Activated CD4-positive, CD25-positive, alpha-beta regulatory T cell (primary cell): ENCODE measurements around the gene GALNT18.

Source experiments
- DNase-seq, 4 experiments: peaks; one replicate each; lab custom pipeline; 2025; lab: John Stamatoyannopoulos, UW

GALNT18 gene

DNA sequence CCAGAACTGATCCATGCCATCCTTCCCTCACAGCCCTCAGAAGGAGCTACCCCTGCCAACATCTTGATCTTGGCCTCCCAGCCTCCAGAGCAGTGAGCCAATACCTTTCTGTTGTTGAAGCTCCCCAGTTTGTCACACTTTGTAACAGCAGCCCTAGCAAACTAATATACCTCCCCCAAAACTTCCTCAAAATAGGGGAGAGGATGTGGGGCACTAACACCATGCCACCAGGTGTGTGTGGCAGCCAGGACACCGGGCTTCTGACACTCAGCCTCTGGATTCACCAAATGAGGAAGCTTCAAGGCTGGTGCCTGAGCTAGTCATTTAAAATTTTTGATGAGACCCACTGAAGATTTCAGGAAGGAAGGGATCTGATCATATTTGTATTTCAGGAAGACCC is 353.7 kb downstream of the GALNT18 start:
- no peak for DNase-seq

- DNase-seq = no peak
These were observed 354.5 kb downstream of the GALNT18 start for GRCh38 chr11:11267312-11267711.

- peak in 2 of 4 experiments; percentile 4 to 9 for DNase-seq
These were observed 355.7 kb downstream of the GALNT18 start for GRCh38 chr11:11265994-11266606.

DNA sequence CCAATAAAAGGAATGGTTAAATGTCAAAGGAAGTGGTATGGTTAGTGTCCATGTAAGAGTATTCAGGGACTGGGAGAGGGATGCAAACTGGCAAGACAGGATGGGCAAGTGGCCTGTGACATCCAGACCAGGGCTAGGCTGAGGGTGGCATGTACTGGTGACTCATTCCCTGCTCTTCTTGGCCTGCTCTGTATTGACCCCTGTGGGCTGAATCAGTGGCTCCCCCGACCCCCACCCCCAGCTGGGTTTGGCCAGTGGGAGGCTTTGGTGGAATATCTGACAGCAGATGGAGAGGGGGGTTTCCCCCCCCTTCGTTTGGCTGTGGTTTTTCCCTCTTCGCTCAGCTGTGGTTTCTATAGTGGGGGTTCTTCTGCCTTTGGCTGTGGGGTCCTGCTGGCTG is 356.5 kb downstream of the GALNT18 start:
- DNase-seq = no peak

DNA sequence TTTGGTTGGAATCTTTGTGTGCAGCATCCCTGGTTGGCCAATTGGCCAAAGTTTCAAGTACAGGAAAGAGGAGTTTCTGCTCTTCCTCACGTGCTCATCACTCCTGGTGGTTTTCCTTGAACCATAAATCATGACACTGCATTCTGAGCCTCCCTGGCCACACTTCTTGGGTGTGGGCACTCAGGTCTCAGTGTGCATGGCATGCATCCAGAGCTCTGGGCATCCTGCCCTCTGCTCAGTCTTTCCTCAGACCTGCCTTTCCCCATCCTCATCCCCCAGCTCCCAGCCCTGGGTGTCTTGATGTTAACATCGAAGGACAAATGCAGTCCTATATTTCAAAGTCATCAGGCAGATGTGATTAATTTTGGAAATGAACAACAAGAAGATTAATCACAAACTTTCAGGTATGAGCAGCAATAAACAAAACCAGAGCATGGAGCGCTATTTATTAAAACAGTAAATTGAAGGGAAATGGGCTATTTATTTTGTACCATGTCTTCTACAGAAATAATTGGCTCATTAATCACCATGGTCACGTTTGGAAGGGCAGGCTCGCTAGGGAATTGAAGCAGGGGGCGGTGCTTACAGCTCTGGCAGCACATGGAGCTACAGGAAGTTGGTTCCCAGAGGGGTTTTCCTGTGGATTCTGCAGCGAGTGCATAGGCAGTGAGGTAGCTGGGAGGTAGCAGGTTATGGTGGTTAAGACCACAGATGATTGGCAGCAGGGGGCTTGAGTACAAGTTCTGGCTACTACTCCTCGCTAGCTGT is 358.4 kb downstream of the GALNT18 start:
- DNase-seq = no peak

DNA sequence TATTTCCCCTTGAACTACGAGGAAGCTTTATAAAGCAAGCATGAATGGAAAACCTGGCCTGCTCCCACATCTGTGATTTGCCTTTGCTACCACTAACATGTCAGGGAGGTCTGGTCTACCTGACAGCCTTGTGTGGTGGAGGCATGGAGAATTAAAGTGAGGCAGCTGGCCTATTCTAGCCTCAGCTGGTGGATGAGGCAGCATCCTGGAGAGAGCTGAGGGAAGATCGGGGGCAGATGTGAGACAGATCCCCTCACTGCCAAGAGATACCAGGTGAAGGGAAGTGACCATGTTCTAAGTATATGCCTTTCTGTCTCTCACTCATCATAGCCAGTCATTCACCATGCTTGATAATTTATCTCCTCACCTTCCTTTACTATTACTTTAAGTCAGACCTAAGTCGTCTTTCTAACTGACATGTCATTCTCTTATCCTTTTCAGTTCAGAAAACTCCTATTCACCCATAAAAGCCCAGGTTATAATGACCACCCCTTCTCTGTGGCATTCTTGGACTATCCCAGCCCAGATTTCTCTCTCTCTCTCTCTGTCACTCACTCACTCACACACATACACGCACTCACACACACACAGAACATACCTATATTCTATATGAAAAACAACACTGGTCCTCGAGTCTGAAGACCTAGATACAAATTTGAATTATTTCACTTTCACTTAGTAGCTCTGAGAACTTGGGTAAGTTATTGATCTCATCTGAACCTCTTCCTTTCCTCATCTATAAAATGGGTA is 359.5 kb downstream of the GALNT18 start:
- DNase-seq = no peak

DNA sequence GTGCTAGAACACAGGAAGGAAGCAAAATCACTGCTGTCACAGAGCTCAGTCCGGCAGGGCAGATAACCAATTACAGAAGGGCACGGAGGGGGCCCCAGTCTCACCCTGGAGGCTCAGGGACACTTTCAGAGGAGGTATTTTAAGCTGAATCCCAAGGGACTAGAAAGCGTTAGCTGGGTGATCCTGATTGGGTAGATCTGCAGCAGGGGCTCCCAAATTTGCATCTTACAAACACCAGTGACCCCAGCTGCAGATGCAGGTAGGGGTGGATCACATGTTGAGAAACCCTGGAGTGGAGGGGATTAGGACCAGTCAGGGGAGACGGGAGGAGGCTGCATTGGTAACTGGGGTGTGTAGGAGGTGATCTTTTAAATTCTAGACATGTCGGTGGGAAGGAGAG is 360.2 kb downstream of the GALNT18 start:
- DNase-seq = no peak

- no peak for DNase-seq
These were observed 360.9 kb downstream of the GALNT18 start for GRCh38 chr11:11260903-11261302.

- no peak for DNase-seq
These were observed 367.8 kb downstream of the GALNT18 start for GRCh38 chr11:11253995-11254394.

DNA sequence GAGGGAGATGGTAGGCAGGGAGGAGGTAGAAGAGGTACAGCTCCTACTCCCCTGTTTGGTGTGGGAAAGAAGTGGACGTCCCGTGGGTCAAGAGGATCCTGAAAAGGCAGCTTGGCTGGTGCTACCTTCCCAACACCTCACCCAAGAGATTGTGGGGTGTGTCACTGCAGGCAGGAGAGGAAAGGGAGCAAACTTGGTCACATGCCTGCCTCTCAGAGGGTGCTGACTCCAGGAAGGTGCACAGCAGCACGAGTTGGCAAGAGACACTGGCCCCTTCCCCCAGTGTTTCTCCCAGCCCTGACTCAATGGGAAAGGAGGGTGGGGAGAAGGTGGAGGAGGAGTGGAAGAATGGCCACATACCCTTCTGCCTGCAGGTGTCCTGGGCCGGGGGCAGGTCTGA is 368.3 kb downstream of the GALNT18 start:
- no peak for DNase-seq

DNA sequence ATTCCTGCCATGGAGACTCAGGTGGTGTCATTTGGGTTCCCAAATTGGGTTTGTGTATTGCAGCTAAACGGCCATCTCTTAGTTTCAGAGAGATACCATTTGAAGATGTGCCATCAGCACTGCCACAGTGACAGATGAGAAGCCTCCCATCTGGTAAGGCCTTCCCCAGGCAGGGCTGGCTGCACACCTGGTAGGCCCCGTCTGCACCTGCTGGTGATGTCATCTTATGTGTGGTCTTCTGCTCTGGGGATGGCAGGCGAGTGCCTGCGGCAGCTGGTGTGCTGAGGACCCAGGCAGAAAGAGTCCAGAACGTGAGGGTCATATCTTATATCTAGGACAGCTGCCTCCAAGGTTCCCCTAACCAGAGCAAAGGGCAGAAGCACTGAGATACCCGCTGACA is 369.4 kb downstream of the GALNT18 start:
- no peak for DNase-seq

GRCh38 chr11:11251394-11251970 is 370.3 kb downstream of the GALNT18 start:
- no peak for DNase-seq

GRCh38 chr11:11250470-11250869 is 371.3 kb downstream of the GALNT18 start:
- no peak for DNase-seq

- DNase-seq = no peak
These were observed 374.2 kb downstream of the GALNT18 start for GRCh38 chr11:11247576-11247975.

GRCh38 chr11:11247086-11247485 is 374.7 kb downstream of the GALNT18 start:
- no peak for DNase-seq

- DNase-seq = no peak
These were observed 375.6 kb downstream of the GALNT18 start for GRCh38 chr11:11246166-11246565.

GRCh38 chr11:11245453-11245852 is 376.4 kb downstream of the GALNT18 start:
- DNase-seq = no peak

- DNase-seq = no peak
These were observed 377.2 kb downstream of the GALNT18 start for GRCh38 chr11:11244470-11245080.

- peak in 1 of 4 experiments; percentile 1 for DNase-seq
These were observed 378.0 kb downstream of the GALNT18 start for GRCh38 chr11:11243590-11244469.

- DNase-seq = no peak
These were observed 378.6 kb downstream of the GALNT18 start for GRCh38 chr11:11243209-11243589.

- no peak for DNase-seq
These were observed 380.5 kb downstream of the GALNT18 start for GRCh38 chr11:11241284-11241683.
